Type B pancreatic cell (in vitro differentiated cells): ENCODE measurements around the gene SRGAP2. TPM values are rescaled to one million over a fixed set of nuclear protein-coding genes. Genes with fewer than 3 reads are reported as not detected.
"Not testable (repeated sequence)": the region's sequence is repeated elsewhere in the genome, so short reads cannot be mapped to it uniquely, and the experiment has no call there.

Source experiments
- DNase-seq: peaks from one replicate; pipeline ENCODE4 v3.0.0; 2021; ENCODE audit warnings: mixed read lengths; ENCODE audit not compliant: unreplicated experiment; ENCODE audit errors: extremely low spot score
- H3K27ac Mint-ChIP-seq: 2 replicates; pipeline ENCODE4 v1.8.0; 2021; ENCODE audit warnings: mild to moderate bottlenecking, mixed read lengths
- H3K27me3 Mint-ChIP-seq: 2 replicates; pipeline ENCODE4 v1.8.0; 2021; ENCODE audit warnings: mixed read lengths
- H3K36me3 Mint-ChIP-seq: 2 replicates; pipeline ENCODE4 v1.8.0; 2021; ENCODE audit warnings: mixed read lengths
- H3K4me1 Mint-ChIP-seq: one replicate; pipeline ENCODE4 v1.8.0; 2021; ENCODE audit warnings: mixed read lengths; ENCODE audit not compliant: unreplicated experiment
- H3K4me3 Mint-ChIP-seq: 2 replicates; pipeline ENCODE4 v1.8.0; 2021; ENCODE audit warnings: mild to moderate bottlenecking, mixed read lengths
- H3K9me3 Mint-ChIP-seq: 2 replicates; pipeline ENCODE4 v1.8.0; 2021; ENCODE audit warnings: mixed read lengths
- total RNA-seq: library from RNA; stranded (reverse); gene quantifications from 2 replicates; pipeline ENCODE4 v1.2.1, GENCODE V29; 2021; ENCODE audit warnings: low replicate concordance

SRGAP2 gene
- total RNA-seq, 1 donor from 2014 or later = 87.5 TPM

GRCh38 chr1:206182368-206183317 lies 20.7 kb upstream of the SRGAP2 start:
- H3K4me3 Mint-ChIP-seq, DNase-seq, H3K9me3 Mint-ChIP-seq, H3K36me3 Mint-ChIP-seq, H3K4me1 Mint-ChIP-seq, H3K27ac Mint-ChIP-seq, H3K27me3 Mint-ChIP-seq: not testable (repeated sequence)

- not testable (repeated sequence) for H3K9me3 Mint-ChIP-seq, DNase-seq, H3K4me3 Mint-ChIP-seq, H3K27me3 Mint-ChIP-seq, H3K36me3 Mint-ChIP-seq, H3K4me1 Mint-ChIP-seq, H3K27ac Mint-ChIP-seq
Observed at GRCh38 chr1:206183788-206184187, 19.6 kb upstream of the SRGAP2 start.

- H3K36me3 Mint-ChIP-seq, H3K4me3 Mint-ChIP-seq, H3K27ac Mint-ChIP-seq, DNase-seq, H3K9me3 Mint-ChIP-seq, H3K27me3 Mint-ChIP-seq, H3K4me1 Mint-ChIP-seq: not testable (repeated sequence)
Observed at GRCh38 chr1:206185778-206186177, 17.6 kb upstream of the SRGAP2 start.

- DNase-seq, H3K36me3 Mint-ChIP-seq, H3K27me3 Mint-ChIP-seq, H3K9me3 Mint-ChIP-seq, H3K4me1 Mint-ChIP-seq, H3K27ac Mint-ChIP-seq, H3K4me3 Mint-ChIP-seq: not testable (repeated sequence)
Observed at GRCh38 chr1:206186826-206187225, 16.5 kb upstream of the SRGAP2 start.

GRCh38 chr1:206195182-206195581 lies 8.2 kb upstream of the SRGAP2 start:
- not testable (repeated sequence) for H3K9me3 Mint-ChIP-seq, H3K4me3 Mint-ChIP-seq, H3K36me3 Mint-ChIP-seq, DNase-seq, H3K4me1 Mint-ChIP-seq, H3K27me3 Mint-ChIP-seq, H3K27ac Mint-ChIP-seq

- not testable (repeated sequence) for H3K9me3 Mint-ChIP-seq, H3K27me3 Mint-ChIP-seq, DNase-seq, H3K36me3 Mint-ChIP-seq, H3K4me3 Mint-ChIP-seq, H3K4me1 Mint-ChIP-seq, H3K27ac Mint-ChIP-seq
Observed at GRCh38 chr1:206196748-206197424, 6.5 kb upstream of the SRGAP2 start.

- not testable (repeated sequence) for H3K36me3 Mint-ChIP-seq, H3K27me3 Mint-ChIP-seq, H3K4me1 Mint-ChIP-seq, H3K9me3 Mint-ChIP-seq
- H3K27ac Mint-ChIP-seq = peak within 1 kb of the TSS; percentile 68
- H3K4me3 Mint-ChIP-seq = peak within 1 kb of the TSS; percentile 84
- DNase-seq = peak; percentile 93
Observed at GRCh38 chr1:206202789-206203363, 465 bp upstream of the SRGAP2 start, which contains the start of gene FAM72A. Gene FAM72A (minus strand): TSS chr1:206202839. CDS start chr1:206202025, 814 bp downstream.

GRCh38 chr1:206204159-206204511 lies 794 bp downstream of the SRGAP2 start:
- H3K4me3 Mint-ChIP-seq = peak overlapping the region; percentile 74
- not testable (repeated sequence) for DNase-seq, H3K9me3 Mint-ChIP-seq, H3K4me1 Mint-ChIP-seq, H3K27me3 Mint-ChIP-seq, H3K36me3 Mint-ChIP-seq, H3K27ac Mint-ChIP-seq

GRCh38 chr1:206204871-206205270 lies 1.5 kb downstream of the SRGAP2 start:
- not testable (repeated sequence) for H3K27ac Mint-ChIP-seq, H3K9me3 Mint-ChIP-seq, DNase-seq, H3K36me3 Mint-ChIP-seq, H3K4me1 Mint-ChIP-seq, H3K27me3 Mint-ChIP-seq
- H3K4me3 Mint-ChIP-seq = peak overlapping the region; percentile 90

- H3K27ac Mint-ChIP-seq, H3K27me3 Mint-ChIP-seq, H3K36me3 Mint-ChIP-seq, H3K9me3 Mint-ChIP-seq, H3K4me1 Mint-ChIP-seq, H3K4me3 Mint-ChIP-seq: not testable (repeated sequence)
- peak; percentile 54 for DNase-seq
Observed at GRCh38 chr1:206205569-206205968, 2.2 kb downstream of the SRGAP2 start.

- H3K27ac Mint-ChIP-seq, DNase-seq, H3K9me3 Mint-ChIP-seq, H3K27me3 Mint-ChIP-seq, H3K36me3 Mint-ChIP-seq, H3K4me3 Mint-ChIP-seq, H3K4me1 Mint-ChIP-seq: not testable (repeated sequence)
Observed at GRCh38 chr1:206210802-206211201, 7.5 kb downstream of the SRGAP2 start.

GRCh38 chr1:206215600-206216392 lies 12.5 kb downstream of the SRGAP2 start:
- H3K27me3 Mint-ChIP-seq, H3K36me3 Mint-ChIP-seq, H3K4me3 Mint-ChIP-seq, H3K27ac Mint-ChIP-seq, H3K4me1 Mint-ChIP-seq, H3K9me3 Mint-ChIP-seq, DNase-seq: not testable (repeated sequence)

- H3K36me3 Mint-ChIP-seq, H3K27ac Mint-ChIP-seq, H3K9me3 Mint-ChIP-seq, H3K4me1 Mint-ChIP-seq, H3K27me3 Mint-ChIP-seq, H3K4me3 Mint-ChIP-seq, DNase-seq: not testable (repeated sequence)
Observed at GRCh38 chr1:206218285-206218684, 14.9 kb downstream of the SRGAP2 start.
